HG03060 (cell line): ENCODE measurements around the gene JMJD4.

Experiments
- ATAC-seq: cut with Tn5 transposase; IDR thresholded peaks from one replicate; pipeline ENCODE4 v1.9.1; 2021; ENCODE audit warnings: low read depth, moderate number of reproducible peaks; ENCODE audit not compliant: unreplicated experiment

Gene JMJD4, protein sequence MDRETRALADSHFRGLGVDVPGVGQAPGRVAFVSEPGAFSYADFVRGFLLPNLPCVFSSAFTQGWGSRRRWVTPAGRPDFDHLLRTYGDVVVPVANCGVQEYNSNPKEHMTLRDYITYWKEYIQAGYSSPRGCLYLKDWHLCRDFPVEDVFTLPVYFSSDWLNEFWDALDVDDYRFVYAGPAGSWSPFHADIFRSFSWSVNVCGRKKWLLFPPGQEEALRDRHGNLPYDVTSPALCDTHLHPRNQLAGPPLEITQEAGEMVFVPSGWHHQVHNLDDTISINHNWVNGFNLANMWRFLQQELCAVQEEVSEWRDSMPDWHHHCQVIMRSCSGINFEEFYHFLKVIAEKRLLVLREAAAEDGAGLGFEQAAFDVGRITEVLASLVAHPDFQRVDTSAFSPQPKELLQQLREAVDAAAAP

GRCh38 chr1:227734856-227735538, at the start of gene JMJD4, which contains the start of gene SNAP47:
TSS of gene JMJD4 (minus strand) at chr1:227735302. CDS start at chr1:227735273, 29 bp downstream.
TSS of gene SNAP47 (plus strand) at chr1:227735435. CDS start at chr1:227747737, 12,302 bp downstream.
- peak; percentile 64 for ATAC-seq

DNA sequence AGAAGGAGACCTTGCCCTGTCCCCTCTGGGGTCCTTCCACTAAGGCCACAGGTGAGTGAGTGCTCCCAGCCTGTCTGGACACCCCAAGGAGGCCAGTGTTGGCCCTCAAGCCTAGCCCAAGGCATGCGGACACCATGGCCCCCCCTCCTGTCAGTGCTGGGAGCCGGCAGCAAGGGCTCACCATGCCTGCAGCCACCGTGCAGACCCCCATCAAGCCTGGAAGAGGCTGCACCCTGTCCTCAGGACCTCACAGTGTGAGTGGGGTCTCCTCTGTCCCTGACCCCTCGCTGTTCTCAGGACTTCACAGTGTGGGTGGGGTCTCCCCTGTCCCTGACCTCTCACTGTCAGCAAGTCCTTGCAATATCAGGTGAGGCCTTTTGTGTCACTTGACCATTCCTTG, 47.1 kb upstream of the JMJD4 start:
- no peak for ATAC-seq

DNA sequence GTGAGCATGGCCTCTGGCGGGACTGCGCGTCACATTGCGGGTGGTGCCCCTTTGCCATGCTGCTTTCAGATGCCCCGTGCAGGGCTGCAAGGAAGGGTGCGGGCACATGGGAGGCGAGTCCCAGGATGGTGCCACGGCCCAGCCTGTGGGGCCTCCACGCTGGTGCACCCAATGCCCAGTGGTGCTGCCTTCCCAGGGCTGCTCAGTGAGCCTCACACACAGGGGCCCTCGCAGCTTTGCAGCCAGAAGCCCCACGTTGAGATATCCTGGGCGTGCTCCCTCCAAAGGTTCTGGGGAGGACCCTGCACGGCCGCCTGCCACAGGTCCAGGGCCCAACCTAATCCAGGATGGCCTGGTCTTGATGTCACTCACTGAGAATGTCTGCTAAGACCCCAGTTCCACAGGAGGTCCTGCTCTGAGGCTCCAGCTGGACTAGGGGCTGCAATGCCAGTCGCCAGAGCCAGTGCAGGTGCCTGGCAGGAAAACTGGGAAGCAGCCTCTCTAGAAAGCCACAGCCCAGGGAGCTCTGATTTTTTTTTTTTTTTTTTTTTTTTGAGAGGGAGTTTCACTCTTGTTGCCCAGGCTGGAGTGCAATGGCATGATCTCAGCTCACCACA, 46.3 kb upstream of the JMJD4 start:
- no peak for ATAC-seq

- ATAC-seq = no peak
These were observed 45.3 kb upstream of the JMJD4 start for GRCh38 chr1:227780101-227781044.

- no peak for ATAC-seq
These were observed 44.6 kb upstream of the JMJD4 start for GRCh38 chr1:227779685-227780084.

GRCh38 chr1:227779021-227779441, 43.9 kb upstream of the JMJD4 start:
- no peak for ATAC-seq

DNA sequence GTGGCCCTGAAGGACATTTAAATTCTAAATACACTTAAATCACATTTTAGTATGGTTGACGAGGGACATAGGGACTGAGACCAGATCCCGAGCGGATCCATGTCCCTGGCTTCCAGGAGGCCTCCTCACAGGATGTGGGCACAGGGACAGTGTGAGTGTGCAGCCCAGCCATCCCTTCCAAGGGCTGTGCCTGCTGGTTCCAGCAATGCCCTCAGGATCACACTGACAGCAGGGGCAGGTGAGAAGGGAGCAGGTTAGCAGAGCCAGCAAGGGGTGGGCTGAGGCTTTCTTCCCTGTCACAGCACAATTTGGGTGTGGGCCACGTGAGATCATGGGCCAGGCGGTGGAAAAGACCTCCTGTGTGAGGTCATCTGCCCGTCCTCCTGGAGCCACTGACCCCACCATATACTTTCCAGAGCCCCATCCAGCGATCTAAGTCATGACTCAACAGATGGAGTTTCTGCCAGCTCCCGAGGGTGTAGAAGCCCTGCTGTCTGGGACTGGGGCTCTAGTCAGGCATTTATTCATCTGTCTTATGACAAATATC, 43.4 kb upstream of the JMJD4 start:
- no peak for ATAC-seq

GRCh38 chr1:227777646-227778045, 42.5 kb upstream of the JMJD4 start:
- ATAC-seq = no peak

- no peak for ATAC-seq
These were observed 42.1 kb upstream of the JMJD4 start for GRCh38 chr1:227777156-227777555.

GRCh38 chr1:227776331-227776771, 41.2 kb upstream of the JMJD4 start:
- ATAC-seq = no peak

DNA sequence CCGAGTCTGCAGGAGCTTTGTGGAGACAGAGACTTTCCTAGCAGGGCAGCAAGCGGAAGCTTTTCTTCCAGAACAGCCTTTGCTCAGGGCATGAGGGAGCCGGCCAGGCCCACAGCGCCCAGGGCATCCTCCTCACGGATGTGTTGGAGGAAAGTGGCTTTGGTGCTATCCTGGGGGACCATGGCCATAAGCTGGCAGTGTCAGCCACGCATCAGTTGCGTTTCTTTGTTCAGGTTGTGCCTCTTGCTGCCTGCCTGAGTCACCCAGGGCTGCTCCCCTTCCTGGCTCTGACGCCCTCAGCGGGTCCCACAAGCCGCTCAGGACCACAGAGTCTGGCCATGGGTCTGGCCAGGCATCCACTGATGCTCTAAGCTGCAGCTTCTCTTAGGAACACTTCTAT, 40.7 kb upstream of the JMJD4 start:
- no peak for ATAC-seq

- ATAC-seq = no peak
These were observed 39.9 kb upstream of the JMJD4 start for GRCh38 chr1:227774821-227775661.

- no peak for ATAC-seq
These were observed 39.1 kb upstream of the JMJD4 start for GRCh38 chr1:227774051-227774731.

GRCh38 chr1:227773558-227773957, 38.5 kb upstream of the JMJD4 start:
- no peak for ATAC-seq

DNA sequence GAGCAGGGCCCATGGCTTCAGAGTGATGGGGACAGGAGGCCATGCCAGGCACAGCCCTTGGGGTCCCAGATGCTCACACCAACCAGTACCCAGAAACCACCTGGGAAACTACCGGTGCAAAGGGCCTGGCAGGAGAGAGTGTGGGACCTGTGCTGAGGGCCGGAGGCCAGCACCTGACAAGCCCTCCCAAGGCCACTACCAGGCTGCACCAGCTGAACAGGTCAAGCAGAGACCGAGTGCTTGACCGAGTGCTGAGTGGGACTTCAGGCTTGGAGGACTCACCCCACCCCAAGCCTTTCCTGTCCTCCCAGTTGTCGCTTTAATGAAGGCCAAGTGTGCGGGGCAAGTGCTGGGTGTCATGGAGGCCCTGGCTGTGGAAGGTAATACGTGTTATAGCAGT, 36.7 kb upstream of the JMJD4 start:
- no peak for ATAC-seq

- no peak for ATAC-seq
These were observed 36.2 kb upstream of the JMJD4 start for GRCh38 chr1:227771326-227771725.

DNA sequence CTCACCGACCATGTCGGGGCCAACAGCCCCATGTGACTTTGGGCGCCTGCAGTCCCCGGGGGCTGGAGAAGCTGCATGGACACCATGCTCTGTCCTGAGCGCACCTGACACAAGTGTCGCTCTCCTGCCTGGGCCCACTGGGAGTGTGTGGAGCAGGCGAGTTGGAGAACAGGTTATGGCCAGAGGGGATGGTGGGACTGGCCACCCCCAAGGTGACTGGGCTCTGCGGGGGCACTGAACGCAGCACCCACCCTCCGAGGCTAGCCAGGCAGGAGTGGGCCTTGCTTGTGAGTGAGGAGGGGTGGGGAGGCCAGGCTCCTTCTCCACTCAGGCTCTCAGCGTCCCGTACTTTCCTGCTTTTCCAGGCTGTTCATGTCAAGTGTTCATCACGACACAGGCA, 35.7 kb upstream of the JMJD4 start:
- no peak for ATAC-seq

GRCh38 chr1:227769936-227770494, 34.9 kb upstream of the JMJD4 start:
- no peak for ATAC-seq
